ENCODE results near the gene ZSWIM1.

ZSWIM1 gene

DNA sequence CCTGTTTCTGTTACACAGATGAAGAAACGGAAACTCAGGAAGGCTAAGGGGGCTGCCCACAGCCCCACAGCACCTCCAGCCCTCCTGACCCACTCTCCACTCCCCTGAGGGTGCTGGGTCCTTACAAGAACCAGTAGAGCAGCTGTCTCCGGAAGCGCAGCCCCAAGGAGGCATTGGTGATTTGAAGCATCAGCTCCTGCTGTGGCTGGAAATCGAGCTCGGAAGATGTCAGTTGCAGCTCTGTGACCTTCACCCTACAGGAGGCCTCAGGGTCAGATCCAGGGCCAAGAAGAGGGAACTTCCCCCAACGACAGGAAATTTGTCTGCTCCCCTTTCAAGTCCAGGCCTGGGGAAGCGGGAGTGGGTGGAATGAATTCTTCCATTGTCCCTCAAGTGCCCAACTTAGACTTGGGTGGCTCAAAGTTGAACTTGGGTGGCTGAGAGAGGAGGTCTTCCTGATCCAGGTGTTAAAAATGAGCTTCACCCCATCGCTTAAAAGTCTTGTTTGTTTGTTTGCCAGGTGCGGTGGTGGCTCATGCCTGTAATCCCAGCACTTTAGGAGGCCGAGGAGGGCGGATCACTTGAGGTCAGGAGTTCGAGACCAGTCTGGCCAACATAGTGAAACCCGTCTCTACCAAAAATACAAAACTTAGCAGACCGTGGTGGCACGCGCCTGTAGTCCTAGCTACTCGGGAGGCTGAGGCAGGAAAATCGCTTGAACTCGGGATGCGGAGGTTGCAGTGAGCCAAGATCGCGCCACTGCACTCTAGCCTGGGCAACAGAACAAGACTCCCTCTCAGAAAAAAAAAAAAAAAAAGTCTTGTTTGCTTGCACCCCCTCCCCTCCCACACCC lies 29.0 kb downstream of the ZSWIM1 start:
- H3K36me3 ChIP-seq: peaks cover under 1% of the 10 kb centered on the region
- peaks cover 38 to 40% of the 10 kb centered on the region in 2 experiments for H3K4me1 ChIP-seq (ENCODE audit: control insufficient read depth in 1 of 2, insufficient read depth in 1 of 2, low read depth in 1 of 2, low read length in 1 of 2)
- H3K9me3 ChIP-seq: no peaks in the 10 kb centered on the region
- H3K27ac ChIP-seq: peak overlapping the region; percentile 57
- no peak for TF ChIP-seq CTCF (IDR thresholded peaks at IDR 0.05)
- peak overlapping the region; percentile 65 to 67 for H3K4me3 ChIP-seq (ENCODE audit: low read depth in 1 of 2, low read length in 1 of 2)
- peaks cover 21% of the 10 kb centered on the region for H3K27me3 ChIP-seq

DNA sequence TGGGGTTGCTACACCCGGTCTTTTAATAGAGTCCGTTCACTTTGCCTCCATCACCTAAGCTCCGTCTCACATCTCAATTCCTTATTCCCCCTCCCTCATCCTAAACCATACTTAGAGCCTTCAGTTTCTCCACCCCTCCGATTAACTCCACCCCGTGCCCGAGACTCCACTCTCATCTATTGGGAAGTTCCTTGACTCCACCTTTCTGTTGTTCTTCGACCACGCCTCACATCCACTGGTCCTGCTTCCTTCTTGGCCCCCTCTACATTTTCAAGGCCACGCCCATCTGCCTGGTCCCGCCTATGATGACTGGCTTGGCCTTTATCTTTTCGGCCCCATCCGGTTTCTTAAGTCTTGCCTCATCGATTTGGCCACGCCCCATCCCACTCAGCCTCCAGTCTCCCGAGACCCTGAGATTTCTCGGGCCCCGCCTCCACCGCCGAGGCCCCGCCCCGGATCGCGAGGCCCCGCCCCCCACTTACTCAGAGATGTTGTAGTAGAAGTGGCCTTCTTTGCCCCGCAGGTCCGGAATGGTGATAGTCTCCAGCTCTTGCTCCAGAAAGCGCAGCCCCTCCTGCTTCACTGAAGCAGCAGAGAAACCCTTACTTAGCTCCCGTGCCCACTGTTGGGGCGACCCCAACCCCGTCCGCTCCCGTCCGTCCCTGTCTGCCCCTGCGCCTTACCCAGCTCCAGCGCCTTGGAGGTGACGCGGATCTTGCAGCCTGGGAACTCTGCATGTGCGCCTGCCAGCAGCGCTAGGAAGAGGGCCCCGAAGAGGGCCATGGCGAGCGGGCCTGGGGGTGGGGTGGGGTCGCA lies 29.9 kb downstream of the ZSWIM1 start:
- Histone ChIP-seq H3K27me3 (peaks cover 21% of the 10 kb centered on the region), H3K9me3 (no peaks in the 10 kb centered on the region), H3K36me3 (no peaks in the 10 kb centered on the region), H3K27ac (peak overlapping the region; percentile 57), H3K4me3 (ENCODE audit: low read depth in 1 of 2, low read length in 1 of 2) (peak overlapping the region; percentile 65 to 67), H3K4me1 (ENCODE audit: control insufficient read depth in 1 of 2, insufficient read depth in 1 of 2, low read depth in 1 of 2, low read length in 1 of 2) (peaks cover 36 to 44% of the 10 kb centered on the region in 2 experiments)
- TF ChIP-seq CTCF (IDR thresholded peaks at IDR 0.05): no peak

DNA sequence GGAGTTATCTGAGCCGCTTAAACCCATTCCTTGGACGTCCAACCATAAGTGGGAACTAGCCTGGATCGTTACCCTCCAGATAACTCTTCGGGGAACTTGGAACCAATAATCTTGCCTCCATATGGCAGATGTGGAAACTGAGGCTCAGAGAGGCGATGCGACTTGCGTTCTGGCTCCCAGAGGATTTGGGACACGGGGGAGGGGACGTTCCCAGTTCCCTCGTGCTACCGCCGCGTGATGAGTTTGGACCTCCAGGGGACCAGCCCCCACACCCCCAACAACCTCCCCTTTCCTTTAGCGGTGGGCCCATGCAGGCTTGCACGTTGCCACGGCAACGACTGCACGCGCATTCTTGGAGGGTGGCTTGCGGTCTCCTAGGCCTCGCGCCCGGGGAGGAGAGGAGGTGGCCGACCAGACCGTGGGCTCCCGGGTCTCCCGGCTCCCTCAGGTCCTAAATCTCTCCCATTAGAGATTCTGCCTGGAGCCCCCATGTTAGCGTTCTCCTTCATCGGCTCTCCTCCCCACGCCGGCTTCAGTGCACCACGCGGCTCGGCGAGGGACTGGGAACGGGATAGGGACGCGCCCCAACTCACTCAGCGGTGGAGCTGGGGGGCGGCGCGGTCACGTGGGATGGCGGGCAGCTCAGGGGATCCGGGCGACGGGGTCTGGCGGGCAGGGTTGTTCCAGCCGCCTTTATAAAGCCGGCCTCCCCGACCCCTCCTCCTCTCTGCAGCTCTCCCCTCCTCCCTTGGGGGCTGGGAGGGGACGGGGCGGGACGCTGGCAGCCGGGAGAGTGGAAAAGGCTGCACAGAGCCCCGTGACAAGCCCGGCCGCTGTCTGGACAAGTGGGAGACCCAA lies 30.7 kb downstream of the ZSWIM1 start, which contains the start of gene PLTP:
PLTP (minus strand) TSS at position 670 of the 858 bp plus-strand sequence. CDS start 703 bp downstream, outside the sequence.
- peaks cover 21% of the 10 kb centered on the region for H3K27me3 ChIP-seq
- TF ChIP-seq CTCF (IDR thresholded peaks at IDR 0.05): no peak
- peak within 1 kb of the TSS; percentile 57 for H3K27ac ChIP-seq
- H3K9me3 ChIP-seq: no peaks in the 10 kb centered on the region
- peaks cover 36 to 44% of the 10 kb centered on the region in 2 experiments for H3K4me1 ChIP-seq (ENCODE audit: control insufficient read depth in 1 of 2, insufficient read depth in 1 of 2, low read depth in 1 of 2, low read length in 1 of 2)
- peak within 1 kb of the TSS; percentile 65 to 67 for H3K4me3 ChIP-seq (ENCODE audit: low read depth in 1 of 2, low read length in 1 of 2)
- no peaks in the 10 kb centered on the region for H3K36me3 ChIP-seq

- Histone ChIP-seq H3K27me3 (peaks cover 21% of the 10 kb centered on the region), H3K4me1 (ENCODE audit: control insufficient read depth in 1 of 2, insufficient read depth in 1 of 2, low read depth in 1 of 2, low read length in 1 of 2) (peaks cover 36 to 44% of the 10 kb centered on the region in 2 experiments), H3K9me3 (no peaks in the 10 kb centered on the region), H3K36me3 (no peaks in the 10 kb centered on the region), H3K27ac (no peak overlapping the region), H3K4me3 (ENCODE audit: low read depth in 1 of 2, low read length in 1 of 2) (peak overlapping the region in 1 of 2 experiments; percentile 67)
- TF ChIP-seq CTCF (IDR thresholded peaks at IDR 0.05): no peak
Observed at GRCh38 chr20:45912344-45912682, 31.3 kb downstream of the ZSWIM1 start.

- Histone ChIP-seq H3K36me3 (no peaks in the 10 kb centered on the region), H3K4me1 (ENCODE audit: control insufficient read depth in 1 of 2, insufficient read depth in 1 of 2, low read depth in 1 of 2, low read length in 1 of 2) (peaks cover 36 to 44% of the 10 kb centered on the region in 2 experiments), H3K9me3 (no peaks in the 10 kb centered on the region), H3K27ac (no peak overlapping the region), H3K4me3 (ENCODE audit: low read depth in 1 of 2, low read length in 1 of 2) (no peak overlapping the region), H3K27me3 (peaks cover 21% of the 10 kb centered on the region)
- no peak for TF ChIP-seq CTCF (IDR thresholded peaks at IDR 0.05)
Observed at GRCh38 chr20:45913116-45913515, 32.1 kb downstream of the ZSWIM1 start.
